ENCODE measurements around the gene ZNF70. TPM values are rescaled to one million over a fixed set of nuclear protein-coding genes. Genes with fewer than 3 reads are reported as not detected.

The ZNF70 gene
- total and polyA plus RNA-seq, 2 of the 13 experiments (the other 11 are each of a cell fraction or from before 2014, with no cell fraction given), result 0.62 to 3.6 TPM

DNA sequence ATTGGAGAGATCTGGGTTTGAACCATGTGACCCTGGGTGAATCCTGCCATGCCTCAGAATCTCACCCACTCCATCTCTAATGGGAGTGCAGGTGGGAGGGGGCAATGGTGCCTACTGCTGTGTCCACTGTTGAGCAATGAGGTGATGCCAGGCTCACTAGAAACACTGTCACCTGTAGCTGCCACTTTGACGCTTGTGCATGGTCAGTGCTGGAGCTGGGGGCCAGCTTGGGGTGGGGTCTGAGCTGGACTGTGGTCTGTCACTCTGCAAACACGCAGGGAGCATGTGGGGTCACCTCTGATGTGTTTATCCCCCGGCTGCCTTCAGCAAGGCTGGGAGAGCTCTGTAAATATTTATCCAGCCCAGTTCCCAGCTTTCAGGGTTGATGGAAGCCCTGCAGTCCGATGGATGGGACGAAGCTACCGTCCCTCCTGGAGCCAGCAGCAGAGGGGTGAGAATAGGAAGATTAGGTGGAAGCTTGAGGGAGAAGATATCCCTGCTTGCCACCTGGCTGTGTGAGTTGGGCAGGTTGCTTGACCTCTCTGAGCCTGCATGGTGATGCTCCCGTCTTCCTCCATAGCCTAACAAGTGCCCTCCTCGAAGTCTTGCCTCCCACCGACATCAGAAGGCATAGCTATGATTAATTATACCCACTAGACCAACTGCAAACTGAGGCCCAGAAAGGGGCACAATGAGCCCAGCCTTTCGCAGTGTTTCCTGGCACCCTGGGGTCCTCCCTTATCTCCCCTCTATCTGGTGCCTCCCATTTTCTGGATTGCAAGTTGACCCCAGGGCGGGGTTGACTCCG, 23.4 kb upstream of the ZNF70 start (continued):
- TF ChIP-seq ELF4 (CRISPR knock-in tag; IDR thresholded peaks at IDR 0.05; ENCODE audit: borderline replicate concordance) (no peak), ZNF629 (CRISPR knock-in tag; conservative IDR thresholded peaks at IDR 0.05) (peak; percentile 80), ZNF792 (CRISPR knock-in tag; IDR thresholded peaks at IDR 0.05) (no peak; the same call in 1 of the 2 replicates), ZBTB38 (CRISPR knock-in tag; IDR thresholded peaks at IDR 0.05) (no peak), RBM22 (optimal IDR thresholded peaks at IDR 0.05; ENCODE audit: low read length) (no peak), U2AF1 (optimal IDR thresholded peaks at IDR 0.05; ENCODE audit: low read depth, low read length) (no peak), TCF12 (IDR thresholded peaks at IDR 0.05) (no peak), TCF12 (CRISPR knock-in tag; IDR thresholded peaks at IDR 0.05) (0 out of 2 replicates have a peak, but pooled peaks have one; percentile 38), PTBP1 (IDR thresholded peaks at IDR 0.05; ENCODE audit: low read depth, low read length, poor library complexity, severe bottlenecking) (no peak), HDAC6 (IDR thresholded peaks at IDR 0.05; ENCODE audit: low read depth, low read length) (no peak), PHF5A (CRISPR knock-in tag; IDR thresholded peaks at IDR 0.05; ENCODE audit: low read depth, unreplicated experiment) (no peak), SMAD3 (CRISPR knock-in tag; IDR thresholded peaks at IDR 0.05) (no peak; the same call in 1 of the 2 replicates), ZNF605 (CRISPR knock-in tag; IDR thresholded peaks at IDR 0.05) (peak; percentile 59; the same call in 1 of the 2 replicates), RCOR2 (CRISPR knock-in tag; IDR thresholded peaks at IDR 0.05) (peak; percentile 72; the same call in 1 of the 2 replicates), SRF (IDR thresholded peaks at IDR 0.05; ENCODE audit: low read depth, low read length) (no peak), REL (CRISPR knock-in tag; conservative IDR thresholded peaks at IDR 0.05) (no peak), ZNF17 (CRISPR knock-in tag; IDR thresholded peaks at IDR 0.05) (no peak), HNRNPL (IDR thresholded peaks at IDR 0.05; ENCODE audit: low read depth, low read length) (peak; percentile 88)
- TF ChIP-seq, protein P1, sequence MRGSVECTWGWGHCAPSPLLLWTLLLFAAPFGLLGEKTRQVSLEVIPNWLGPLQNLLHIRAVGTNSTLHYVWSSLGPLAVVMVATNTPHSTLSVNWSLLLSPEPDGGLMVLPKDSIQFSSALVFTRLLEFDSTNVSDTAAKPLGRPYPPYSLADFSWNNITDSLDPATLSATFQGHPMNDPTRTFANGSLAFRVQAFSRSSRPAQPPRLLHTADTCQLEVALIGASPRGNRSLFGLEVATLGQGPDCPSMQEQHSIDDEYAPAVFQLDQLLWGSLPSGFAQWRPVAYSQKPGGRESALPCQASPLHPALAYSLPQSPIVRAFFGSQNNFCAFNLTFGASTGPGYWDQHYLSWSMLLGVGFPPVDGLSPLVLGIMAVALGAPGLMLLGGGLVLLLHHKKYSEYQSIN (CRISPR knock-in tag; IDR thresholded peaks at IDR 0.05; ENCODE audit: borderline replicate concordance), result no peak
- TF ChIP-seq, protein P2, sequence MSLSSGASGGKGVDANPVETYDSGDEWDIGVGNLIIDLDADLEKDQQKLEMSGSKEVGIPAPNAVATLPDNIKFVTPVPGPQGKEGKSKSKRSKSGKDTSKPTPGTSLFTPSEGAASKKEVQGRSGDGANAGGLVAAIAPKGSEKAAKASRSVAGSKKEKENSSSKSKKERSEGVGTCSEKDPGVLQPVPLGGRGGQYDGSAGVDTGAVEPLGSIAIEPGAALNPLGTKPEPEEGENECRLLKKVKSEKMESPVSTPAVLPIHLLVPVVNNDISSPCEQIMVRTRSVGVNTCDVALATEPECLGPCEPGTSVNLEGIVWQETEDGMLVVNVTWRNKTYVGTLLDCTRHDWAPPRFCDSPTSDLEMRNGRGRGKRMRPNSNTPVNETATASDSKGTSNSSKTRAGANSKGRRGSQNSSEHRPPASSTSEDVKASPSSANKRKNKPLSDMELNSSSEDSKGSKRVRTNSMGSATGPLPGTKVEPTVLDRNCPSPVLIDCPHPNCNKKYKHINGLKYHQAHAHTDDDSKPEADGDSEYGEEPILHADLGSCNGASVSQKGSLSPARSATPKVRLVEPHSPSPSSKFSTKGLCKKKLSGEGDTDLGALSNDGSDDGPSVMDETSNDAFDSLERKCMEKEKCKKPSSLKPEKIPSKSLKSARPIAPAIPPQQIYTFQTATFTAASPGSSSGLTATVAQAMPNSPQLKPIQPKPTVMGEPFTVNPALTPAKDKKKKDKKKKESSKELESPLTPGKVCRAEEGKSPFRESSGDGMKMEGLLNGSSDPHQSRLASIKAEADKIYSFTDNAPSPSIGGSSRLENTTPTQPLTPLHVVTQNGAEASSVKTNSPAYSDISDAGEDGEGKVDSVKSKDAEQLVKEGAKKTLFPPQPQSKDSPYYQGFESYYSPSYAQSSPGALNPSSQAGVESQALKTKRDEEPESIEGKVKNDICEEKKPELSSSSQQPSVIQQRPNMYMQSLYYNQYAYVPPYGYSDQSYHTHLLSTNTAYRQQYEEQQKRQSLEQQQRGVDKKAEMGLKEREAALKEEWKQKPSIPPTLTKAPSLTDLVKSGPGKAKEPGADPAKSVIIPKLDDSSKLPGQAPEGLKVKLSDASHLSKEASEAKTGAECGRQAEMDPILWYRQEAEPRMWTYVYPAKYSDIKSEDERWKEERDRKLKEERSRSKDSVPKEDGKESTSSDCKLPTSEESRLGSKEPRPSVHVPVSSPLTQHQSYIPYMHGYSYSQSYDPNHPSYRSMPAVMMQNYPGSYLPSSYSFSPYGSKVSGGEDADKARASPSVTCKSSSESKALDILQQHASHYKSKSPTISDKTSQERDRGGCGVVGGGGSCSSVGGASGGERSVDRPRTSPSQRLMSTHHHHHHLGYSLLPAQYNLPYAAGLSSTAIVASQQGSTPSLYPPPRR (CRISPR knock-in tag; IDR thresholded peaks at IDR 0.05; ENCODE audit: borderline replicate concordance), result peak; percentile 86; the same call in 1 of the 2 replicates
- TF ChIP-seq, protein P3, sequence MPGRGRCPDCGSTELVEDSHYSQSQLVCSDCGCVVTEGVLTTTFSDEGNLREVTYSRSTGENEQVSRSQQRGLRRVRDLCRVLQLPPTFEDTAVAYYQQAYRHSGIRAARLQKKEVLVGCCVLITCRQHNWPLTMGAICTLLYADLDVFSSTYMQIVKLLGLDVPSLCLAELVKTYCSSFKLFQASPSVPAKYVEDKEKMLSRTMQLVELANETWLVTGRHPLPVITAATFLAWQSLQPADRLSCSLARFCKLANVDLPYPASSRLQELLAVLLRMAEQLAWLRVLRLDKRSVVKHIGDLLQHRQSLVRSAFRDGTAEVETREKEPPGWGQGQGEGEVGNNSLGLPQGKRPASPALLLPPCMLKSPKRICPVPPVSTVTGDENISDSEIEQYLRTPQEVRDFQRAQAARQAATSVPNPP (CRISPR knock-in tag; IDR thresholded peaks at IDR 0.05), result no peak
- TF ChIP-seq, protein P4, sequence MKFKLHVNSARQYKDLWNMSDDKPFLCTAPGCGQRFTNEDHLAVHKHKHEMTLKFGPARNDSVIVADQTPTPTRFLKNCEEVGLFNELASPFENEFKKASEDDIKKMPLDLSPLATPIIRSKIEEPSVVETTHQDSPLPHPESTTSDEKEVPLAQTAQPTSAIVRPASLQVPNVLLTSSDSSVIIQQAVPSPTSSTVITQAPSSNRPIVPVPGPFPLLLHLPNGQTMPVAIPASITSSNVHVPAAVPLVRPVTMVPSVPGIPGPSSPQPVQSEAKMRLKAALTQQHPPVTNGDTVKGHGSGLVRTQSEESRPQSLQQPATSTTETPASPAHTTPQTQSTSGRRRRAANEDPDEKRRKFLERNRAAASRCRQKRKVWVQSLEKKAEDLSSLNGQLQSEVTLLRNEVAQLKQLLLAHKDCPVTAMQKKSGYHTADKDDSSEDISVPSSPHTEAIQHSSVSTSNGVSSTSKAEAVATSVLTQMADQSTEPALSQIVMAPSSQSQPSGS (CRISPR knock-in tag; IDR thresholded peaks at IDR 0.05), result peak; percentile 62
